Gastroesophageal sphincter (tissue), 4 donors: ENCODE results near the gene PPP1R37. TPM values are rescaled to one million over a fixed set of nuclear protein-coding genes. Genes with fewer than 3 reads are reported as not detected.
A peak's percentile ranks its signal among the peaks of the same experiment; 100 is the strongest.

ENCODE experiments used
- ATAC-seq: fragments of 150-250 bp; one replicate; pipeline ENCODE4 v1.9.1; 2016; ENCODE audit warnings: mild to moderate bottlenecking, moderate library complexity
- H3K27ac ChIP-seq, 4 donors: fragments of 200-600 bp; sonication (generic) in 3 of 4; 1 replicate in 3 of 4; 2 replicates in 1 of 4; pipeline ENCODE4 v1.5.1; 2016 to 2019
- H3K27me3 ChIP-seq: fragments of 200-600 bp; sonication (generic); one replicate; pipeline ENCODE4 v1.5.1; 2019
- H3K36me3 ChIP-seq, 2 donors: fragments of 200-600 bp; sonication (generic); one replicate each; pipeline ENCODE4 v1.5.1; 2019; ENCODE audit warnings: control low read depth in 1 of 2
- H3K4me1 ChIP-seq, 3 donors: fragments of 200-600 bp; sonication (generic); 1 replicate in 2 of 3; 2 replicates in 1 of 3; pipeline ENCODE4 v1.5.1; 2016 to 2019; ENCODE audit warnings: control low read depth in 2 of 3
- H3K4me3 ChIP-seq, 2 donors: fragments of 200-600 bp; sonication (generic); one replicate each; pipeline ENCODE4 v1.5.1; 2019; ENCODE audit warnings: mild to moderate bottlenecking in 1 of 2, moderate library complexity in 1 of 2
- H3K9me3 ChIP-seq, 3 donors: fragments of 200-600 bp; sonication (generic); one replicate each; pipeline ENCODE4 v1.5.1; 2017 to 2019; ENCODE audit warnings: control low read depth in 2 of 3
- EP300 ChIP-seq: sonication (generic); formaldehyde crosslinking; IDR thresholded peaks from one replicate; pipeline ENCODE4 v1.6.1; 2017; ENCODE audit warnings: antibody characterized with exemption, mild to moderate bottlenecking
- POLR2A ChIP-seq, 2 donors: fragments of 450-650 bp; IDR thresholded peaks; one replicate each; pipeline ENCODE4 v1.6.1; 2017; ENCODE audit warnings: antibody characterized with exemption in 2 of 2, mild to moderate bottlenecking in 2 of 2, moderate library complexity in 1 of 2
- POLR2AphosphoS5 ChIP-seq: sonication (generic); formaldehyde crosslinking; IDR thresholded peaks from one replicate; pipeline ENCODE4 v1.6.1; 2017; ENCODE audit warnings: antibody characterized with exemption
- WGBS, 2 donors: methylation state at CpG; one replicate each; pipeline ENCODE4 v1.1.5; 2018; ENCODE audit warnings: low coverage in 1 of 2; 5-methylcytosine and 5-hydroxymethylcytosine counted together
- total RNA-seq, 4 donors: library from RNA; depleted of rRNA; stranded (reverse); fragments of >200 nt; gene quantifications; one replicate each; pipeline ENCODE4 v1.1.0, GENCODE V29; 2016
- TF ChIP-seq, protein P1 (sequence below), 4 experiments: fragments of 200-600 bp in 2 of 4; fragments of 450-650 bp in 2 of 4; sonication (generic) in 1 of 4; IDR thresholded peaks; one replicate each; pipeline ENCODE4 v1.5.1; 2017 to 2019; ENCODE audit warnings: antibody characterized with exemption in 4 of 4, mild to moderate bottlenecking in 2 of 4, moderate library complexity in 2 of 4

PPP1R37 gene, protein sequence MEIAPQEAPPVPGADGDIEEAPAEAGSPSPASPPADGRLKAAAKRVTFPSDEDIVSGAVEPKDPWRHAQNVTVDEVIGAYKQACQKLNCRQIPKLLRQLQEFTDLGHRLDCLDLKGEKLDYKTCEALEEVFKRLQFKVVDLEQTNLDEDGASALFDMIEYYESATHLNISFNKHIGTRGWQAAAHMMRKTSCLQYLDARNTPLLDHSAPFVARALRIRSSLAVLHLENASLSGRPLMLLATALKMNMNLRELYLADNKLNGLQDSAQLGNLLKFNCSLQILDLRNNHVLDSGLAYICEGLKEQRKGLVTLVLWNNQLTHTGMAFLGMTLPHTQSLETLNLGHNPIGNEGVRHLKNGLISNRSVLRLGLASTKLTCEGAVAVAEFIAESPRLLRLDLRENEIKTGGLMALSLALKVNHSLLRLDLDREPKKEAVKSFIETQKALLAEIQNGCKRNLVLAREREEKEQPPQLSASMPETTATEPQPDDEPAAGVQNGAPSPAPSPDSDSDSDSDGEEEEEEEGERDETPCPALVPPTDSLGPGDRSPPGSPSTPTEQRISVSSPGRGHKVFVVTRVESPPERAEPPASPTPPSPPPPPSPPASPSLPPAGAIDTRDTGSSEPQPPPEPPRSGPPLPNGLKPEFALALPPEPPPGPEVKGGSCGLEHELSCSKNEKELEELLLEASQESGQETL
- total RNA-seq = 10 to 100 TPM; 22.6 to 51.4 (median 24.6) TPM

DNA sequence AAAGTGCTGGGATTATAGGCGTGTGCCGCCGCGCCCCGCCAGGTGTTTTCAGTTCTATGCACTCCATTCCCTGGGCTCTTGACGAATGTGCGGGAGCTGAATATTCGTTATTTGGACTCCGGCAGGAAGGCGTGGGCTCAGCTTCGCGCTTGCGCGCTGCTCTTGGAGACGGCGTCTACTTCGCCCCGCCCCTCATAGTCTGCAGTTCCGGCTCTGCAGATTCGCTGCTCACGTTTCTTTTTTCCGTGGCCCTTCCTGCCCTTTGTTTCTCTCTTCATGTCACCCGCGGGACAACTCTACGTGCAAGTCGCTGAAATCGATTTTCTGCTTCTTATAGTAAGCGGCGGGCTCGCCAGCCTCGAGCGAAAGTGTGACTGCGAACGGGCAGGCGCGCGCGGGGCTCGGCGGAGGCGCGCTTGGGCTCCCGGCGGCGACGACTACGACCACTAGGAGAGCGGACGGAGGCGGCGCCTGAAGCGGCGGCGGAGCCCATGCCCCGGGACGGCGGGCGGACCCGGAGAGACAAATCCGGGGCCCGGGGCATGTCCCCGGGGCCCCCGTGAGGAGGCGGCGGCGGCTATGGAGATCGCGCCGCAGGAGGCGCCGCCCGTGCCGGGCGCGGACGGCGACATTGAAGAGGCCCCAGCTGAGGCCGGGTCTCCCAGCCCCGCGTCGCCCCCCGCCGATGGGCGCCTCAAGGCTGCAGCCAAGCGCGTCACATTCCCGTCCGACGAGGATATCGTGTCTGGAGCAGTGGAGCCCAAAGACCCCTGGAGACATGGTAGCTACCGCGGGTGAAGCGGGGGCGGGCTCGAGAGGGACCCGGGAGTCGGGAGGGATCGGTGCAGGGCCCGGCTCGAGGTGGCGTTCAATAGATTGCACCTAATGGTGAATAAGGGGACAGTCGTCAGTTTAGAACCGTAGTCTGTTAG lies at the start of gene PPP1R37:
Gene PPP1R37, plus strand, starts transcription at position 433 of the 932 bp plus-strand sequence. Its CDS starts 147 bp downstream, at position 580.
- WGBS, 2 donors = 0 to 2% methylated on average over 22 to 29 of the region's 103 CpGs
- peak; percentile 89 for ATAC-seq
- Histone ChIP-seq H3K27ac (peak within 1 kb of the TSS; percentile 25 to 90 (median 86)), H3K27me3 (no peaks in the 10 kb centered on the region), H3K4me1 (peaks cover 0 to 70% (median 28%) of the 10 kb centered on the region in 3 donors), H3K9me3 (no peaks in the 10 kb centered on the region), H3K4me3 (peak within 1 kb of the TSS; percentile 78 to 81), H3K36me3 (peaks cover 0 to 23% of the 10 kb centered on the region in 2 donors)
- TF ChIP-seq, protein P1, sequence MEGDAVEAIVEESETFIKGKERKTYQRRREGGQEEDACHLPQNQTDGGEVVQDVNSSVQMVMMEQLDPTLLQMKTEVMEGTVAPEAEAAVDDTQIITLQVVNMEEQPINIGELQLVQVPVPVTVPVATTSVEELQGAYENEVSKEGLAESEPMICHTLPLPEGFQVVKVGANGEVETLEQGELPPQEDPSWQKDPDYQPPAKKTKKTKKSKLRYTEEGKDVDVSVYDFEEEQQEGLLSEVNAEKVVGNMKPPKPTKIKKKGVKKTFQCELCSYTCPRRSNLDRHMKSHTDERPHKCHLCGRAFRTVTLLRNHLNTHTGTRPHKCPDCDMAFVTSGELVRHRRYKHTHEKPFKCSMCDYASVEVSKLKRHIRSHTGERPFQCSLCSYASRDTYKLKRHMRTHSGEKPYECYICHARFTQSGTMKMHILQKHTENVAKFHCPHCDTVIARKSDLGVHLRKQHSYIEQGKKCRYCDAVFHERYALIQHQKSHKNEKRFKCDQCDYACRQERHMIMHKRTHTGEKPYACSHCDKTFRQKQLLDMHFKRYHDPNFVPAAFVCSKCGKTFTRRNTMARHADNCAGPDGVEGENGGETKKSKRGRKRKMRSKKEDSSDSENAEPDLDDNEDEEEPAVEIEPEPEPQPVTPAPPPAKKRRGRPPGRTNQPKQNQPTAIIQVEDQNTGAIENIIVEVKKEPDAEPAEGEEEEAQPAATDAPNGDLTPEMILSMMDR (IDR thresholded peaks at IDR 0.05) = peak in 3 of 4 experiments; percentile 52 to 59 (median 54)
- TF ChIP-seq EP300 = no peak
- peak; percentile 32 for TF ChIP-seq POLR2AphosphoS5
- peak; percentile 35 to 47 for TF ChIP-seq POLR2A (IDR thresholded peaks at IDR 0.05)

DNA sequence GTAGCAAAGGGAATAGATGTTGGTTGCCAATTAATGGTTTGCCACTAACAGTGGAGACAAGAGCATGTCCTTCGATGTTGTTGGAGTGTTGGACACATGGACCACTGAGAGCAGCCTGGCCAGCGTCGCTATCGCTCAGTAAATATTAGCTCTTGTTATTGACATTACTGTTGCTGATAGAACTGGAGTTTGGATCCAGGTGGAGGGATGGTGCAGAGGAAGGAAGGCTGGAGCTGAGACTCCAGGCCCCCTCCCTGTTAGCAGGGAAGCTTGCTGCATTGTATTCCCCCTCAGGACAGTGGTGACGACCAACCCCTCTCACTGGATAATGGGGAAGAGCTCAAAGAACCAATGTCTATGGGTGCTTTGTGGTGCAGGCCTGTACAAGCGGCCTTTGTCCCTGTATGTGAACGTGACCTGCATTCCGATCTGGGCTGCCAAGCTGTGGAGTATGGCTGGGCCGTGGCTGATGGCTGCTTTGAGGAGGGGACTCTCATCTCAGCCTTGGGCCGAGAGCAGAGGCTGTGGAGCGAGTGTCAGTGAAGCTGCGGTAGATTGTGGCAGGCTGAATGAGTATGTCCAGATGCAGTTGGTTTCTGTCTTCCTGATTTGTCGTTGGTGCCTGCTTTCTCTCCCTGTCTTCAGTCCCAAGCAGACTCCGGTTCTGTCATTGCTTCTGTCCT lies 47.2 kb upstream of the PPP1R37 start:
- Histone ChIP-seq H3K27me3 (no peaks in the 10 kb centered on the region), H3K4me3 (no peak overlapping the region), H3K27ac (no peak overlapping the region), H3K9me3 (no peaks in the 10 kb centered on the region), H3K4me1 (peaks cover 0 to 89% (median 22%) of the 10 kb centered on the region in 3 donors), H3K36me3 (peaks cover 0 to 62% of the 10 kb centered on the region in 2 donors)
- TF ChIP-seq, protein P1 (IDR thresholded peaks at IDR 0.05) = no peak
- TF ChIP-seq POLR2AphosphoS5 = no peak
- no peak for TF ChIP-seq EP300
- TF ChIP-seq POLR2A (IDR thresholded peaks at IDR 0.05) = no peak
- 71 to 84% methylated on average over 8 to 9 of the region's 14 CpGs for WGBS, 2 donors
- ATAC-seq = no peak

DNA sequence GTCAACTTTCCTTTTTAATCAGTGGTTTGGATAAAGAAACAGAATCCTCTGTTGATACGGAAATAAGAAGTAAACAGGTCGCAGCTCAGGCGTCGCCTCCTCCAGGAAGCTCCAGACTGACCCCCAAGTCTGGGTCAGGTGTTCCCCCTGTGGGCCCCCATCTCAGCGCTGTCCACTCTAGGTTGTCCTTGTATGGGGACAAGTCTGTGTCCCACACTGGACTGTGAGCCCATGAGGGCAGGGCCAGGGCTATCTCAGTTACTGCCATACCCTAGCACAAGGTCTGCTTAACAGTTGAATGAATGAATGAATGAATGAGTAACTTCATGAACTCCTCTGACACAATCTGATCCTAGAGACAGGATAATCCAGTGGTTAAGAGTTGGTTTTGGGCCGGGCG lies 46.6 kb upstream of the PPP1R37 start:
- 82 to 90% methylated on average over 2 to 3 of the region's 7 CpGs for WGBS, 2 donors
- Histone ChIP-seq H3K36me3 (peaks cover 0 to 62% of the 10 kb centered on the region in 2 donors), H3K9me3 (no peaks in the 10 kb centered on the region), H3K4me3 (no peak overlapping the region), H3K4me1 (peaks cover 0 to 87% (median 20%) of the 10 kb centered on the region in 3 donors), H3K27me3 (no peaks in the 10 kb centered on the region), H3K27ac (no peak overlapping the region)
- ATAC-seq = no peak
- TF ChIP-seq, protein P1 (IDR thresholded peaks at IDR 0.05) = no peak
- TF ChIP-seq POLR2A (IDR thresholded peaks at IDR 0.05) (no peak), POLR2AphosphoS5 (no peak), EP300 (no peak)

DNA sequence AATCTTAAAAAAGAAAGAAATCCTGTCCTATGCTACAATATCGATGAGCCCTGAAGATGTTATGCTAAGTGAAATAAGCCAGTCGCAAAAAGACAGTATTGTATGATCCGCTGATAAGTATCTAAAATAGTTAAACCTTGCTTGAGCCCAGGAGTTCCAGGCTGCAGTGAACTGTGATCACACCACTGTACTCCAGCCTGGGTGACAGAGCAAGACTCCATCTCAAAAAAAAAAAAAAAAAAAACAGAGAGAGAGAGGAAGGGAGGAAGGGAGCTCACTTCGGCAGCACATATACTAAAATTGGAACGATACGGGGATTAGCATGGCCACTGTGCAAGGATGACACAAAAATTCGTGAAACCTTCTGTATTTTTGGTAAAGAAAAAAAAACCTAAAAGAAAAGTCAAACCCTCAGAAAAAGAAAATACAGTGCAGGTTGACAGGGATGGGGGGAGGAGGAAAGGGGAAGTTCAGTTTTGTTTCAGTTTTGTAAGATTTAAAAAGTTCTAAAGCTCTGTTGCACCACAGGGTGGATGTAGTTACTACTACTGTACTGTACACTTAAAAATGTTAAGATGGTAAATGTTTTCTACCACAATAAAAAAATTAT lies 45.7 kb upstream of the PPP1R37 start:
- peaks cover 0 to 77% (median 16%) of the 10 kb centered on the region in 3 donors for H3K4me1 ChIP-seq

More for the DNA sequence above, 45.7 kb upstream of the PPP1R37 start:
- Histone ChIP-seq H3K36me3 (peaks cover 0 to 62% of the 10 kb centered on the region in 2 donors), H3K9me3 (no peaks in the 10 kb centered on the region), H3K27ac (no peak overlapping the region), H3K27me3 (no peaks in the 10 kb centered on the region), H3K4me3 (no peak overlapping the region)
- 68 to 88% methylated on average over 6 to 7 of the region's 7 CpGs for WGBS, 2 donors
- no peak for ATAC-seq
- no peak for TF ChIP-seq EP300
- no peak for TF ChIP-seq POLR2A (IDR thresholded peaks at IDR 0.05)
- TF ChIP-seq, protein P1 (IDR thresholded peaks at IDR 0.05) = no peak
- no peak for TF ChIP-seq POLR2AphosphoS5
